Caco-2 (cell line): ENCODE results near the gene PAN2. TPM values are rescaled to one million over a fixed set of nuclear protein-coding genes. Genes with fewer than 3 reads are reported as not detected.
A peak's percentile ranks its signal among the peaks of the same experiment; 100 is the strongest.

Experiments
- BruUV-seq: library from RNA; stranded (reverse); fragments of 400-500 nt; replicated peaks from 2 replicates; lab custom pipeline; 2021; lab: Mats Ljungman, UMichigan
- CTCF ChIA-PET: fragments of 300-600 bp; sonication (Branson Sonifier 250); formaldehyde crosslinking; loops from one replicate; lab custom pipeline; 2022; ENCODE audit warnings: antibody characterized with exemption; lab: Charles Lee
- POLR2A ChIA-PET: fragments of 300-600 bp; sonication (Branson Sonifier 250); formaldehyde crosslinking; loops from one replicate; lab custom pipeline; 2022; ENCODE audit warnings: antibody characterized with exemption; lab: Charles Lee
- DNase-seq, 2 experiments: peaks; one replicate each; pipeline versions ENCODE4 v3.0.0 to v3.0.0-alpha.2; 2020 to 2022
- H3K27me3 ChIP-seq: replicated peaks from 2 replicates; pipeline ENCODE4 v1.6.0; 2011; ENCODE audit warnings: low read length; ENCODE audit not compliant: control insufficient read depth, insufficient read depth
- H3K36me3 ChIP-seq: 2 replicates; pipeline ENCODE4 v1.5.1; 2011; ENCODE audit warnings: low read length; ENCODE audit not compliant: control insufficient read depth, insufficient read depth
- H3K4me1 ChIP-seq: fragments of 250-450 bp; sonication (Bioruptor Pico); 2 replicates; pipeline ENCODE4 v1.5.1; 2020; ENCODE audit warnings: mild to moderate bottlenecking
- H3K4me3 ChIP-seq: 2 replicates; pipeline ENCODE4 v1.5.1; 2011; ENCODE audit warnings: low read depth, mild to moderate bottlenecking, control low read depth, low read length
- H3K9me3 ChIP-seq: fragments of 250-450 bp; sonication (Bioruptor Pico); 2 replicates; pipeline ENCODE4 v1.5.1; 2020; ENCODE audit warnings: mild to moderate bottlenecking, moderate library complexity
- H3K27ac Mint-ChIP-seq: one replicate; pipeline ENCODE4 v1.8.0; 2022; ENCODE audit warnings: mixed read lengths; ENCODE audit not compliant: unreplicated experiment
- H3K27me3 Mint-ChIP-seq: one replicate; pipeline ENCODE4 v1.8.0; 2022; ENCODE audit warnings: mixed read lengths; ENCODE audit not compliant: insufficient read depth, unreplicated experiment
- H3K36me3 Mint-ChIP-seq: one replicate; pipeline ENCODE4 v1.8.0; 2022; ENCODE audit warnings: mild to moderate bottlenecking, mixed read lengths; ENCODE audit not compliant: insufficient read depth, unreplicated experiment
- H3K4me1 Mint-ChIP-seq: one replicate; pipeline ENCODE4 v1.8.0; 2022; ENCODE audit warnings: low read depth, mixed read lengths; ENCODE audit not compliant: unreplicated experiment
- H3K4me3 Mint-ChIP-seq: one replicate; pipeline ENCODE4 v1.8.0; 2022; ENCODE audit warnings: mild to moderate bottlenecking, moderate library complexity, mixed read lengths; ENCODE audit not compliant: unreplicated experiment
- H3K9me3 Mint-ChIP-seq: one replicate; pipeline ENCODE4 v1.8.0; 2022; ENCODE audit warnings: mixed read lengths; ENCODE audit not compliant: unreplicated experiment
- CTCF ChIP-seq, 2 experiments: fragments of 200-600 bp in 1 of 2; IDR thresholded peaks; 1 replicate in 1 of 2; 2 replicates in 1 of 2; pipeline versions ENCODE4 v1.5.1 to v1.8.0; 2011 to 2022; ENCODE audit warnings: antibody characterized with exemption in 1 of 2, control low read depth in 1 of 2, inconsistent platforms in 1 of 2, low read depth in 1 of 2, low read length in 1 of 2, mild to moderate bottlenecking in 1 of 2, moderate library complexity in 1 of 2; ENCODE audit not compliant: insufficient read depth in 1 of 2, severe bottlenecking in 1 of 2, unreplicated experiment in 1 of 2
- intact Hi-C: fragments of 100-400 bp; cut with micrococcal nuclease; formaldehyde crosslinking; loops from one replicate; pipeline ENCODE4 v1.10.0; 2022; ENCODE audit not compliant: unreplicated experiment
- total RNA-seq: library from RNA; stranded (reverse); gene quantifications from 2 replicates; pipeline ENCODE4 v1.2.3, GENCODE V29; 2022

Gene PAN2
- total RNA-seq, 1 experiment from 2014 or later, result 30.0 TPM

GRCh38 chr12:56271031-56271430, 62.8 kb downstream of the PAN2 start:
- Histone ChIP-seq H3K27me3 (no peaks in the 10 kb centered on the region), H3K4me3 (no peak overlapping the region), H3K4me1 (no peaks in the 10 kb centered on the region), H3K36me3 (no peaks in the 10 kb centered on the region; the same call in none of the 2 replicates), H3K9me3 (no peaks in the 10 kb centered on the region)
- Mint-ChIP-seq H3K27me3 (no peaks in the 10 kb centered on the region), H3K9me3 (no peaks in the 10 kb centered on the region), H3K36me3 (peaks cover 64% of the 10 kb centered on the region), H3K27ac (no peak overlapping the region), H3K4me3 (no peak overlapping the region), H3K4me1 (peaks cover 6% of the 10 kb centered on the region)
- ChIA-PET CTCF (interaction anchor here (1.3 kb wide), 1 partner anchor 65 kb away, joined by 3 read pairs; no protein-coding TSS in a partner anchor), POLR2A (no interaction called here)
- intact Hi-C loops, result loop anchor here (5.0 kb wide), 1 partner anchor 79 kb away; no protein-coding TSS in a partner anchor
- no peak for DNase-seq
- peak; percentile 25 to 53 for TF ChIP-seq CTCF (IDR thresholded peaks at IDR 0.05; ENCODE audit: insufficient read depth in 1 of 2, low read depth in 1 of 2, low read length in 1 of 2, severe bottlenecking in 1 of 2, unreplicated experiment in 1 of 2)
- no TSS peak for BruUV-seq

GRCh38 chr12:56267443-56268071, 66.2 kb downstream of the PAN2 start:
- no peaks in the 10 kb centered on the region for H3K27me3 ChIP-seq
- no peaks in the 10 kb centered on the region for H3K9me3 Mint-ChIP-seq
- peak in 1 of 2 experiments; percentile 30 for DNase-seq
- ChIA-PET CTCF (interaction anchor here (0.6 to 2.2 kb wide), 6 partner anchors 9 to 61 kb away, joined by 3 to 13 read pairs (median 4); partner anchors contain the start of genes ANKRD52 and RNF41), POLR2A (interaction anchor here (1.0 to 2.0 kb wide), 4 partner anchors 24 to 294 kb away, joined by 3 to 12 read pairs (median 6); partner anchors contain the start of genes RAB5B, RNF41 and STAT2)
- BruUV-seq, result no TSS peak
- H3K4me3 Mint-ChIP-seq, result peak overlapping the region; percentile 83
- peak overlapping the region; percentile 65 for H3K4me3 ChIP-seq
- H3K4me1 ChIP-seq, result peaks cover 5% of the 10 kb centered on the region
- intact Hi-C loops, result loop anchor here (1.0 to 2.0 kb wide), 6 partner anchors 19 to 149 kb away; partner anchors contain the start of genes CS, SLC39A5 and ZC3H10
- peaks cover 33% of the 10 kb centered on the region for H3K36me3 Mint-ChIP-seq
- H3K27me3 Mint-ChIP-seq, result no peaks in the 10 kb centered on the region
- no peaks in the 10 kb centered on the region; the same call in 1 of the 2 replicates for H3K36me3 ChIP-seq
- TF ChIP-seq CTCF (IDR thresholded peaks at IDR 0.05; ENCODE audit: insufficient read depth in 1 of 2, low read depth in 1 of 2, low read length in 1 of 2, severe bottlenecking in 1 of 2, unreplicated experiment in 1 of 2), result no peak
- peak overlapping the region; percentile 61 for H3K27ac Mint-ChIP-seq
- peaks cover 6% of the 10 kb centered on the region for H3K4me1 Mint-ChIP-seq
- H3K9me3 ChIP-seq, result no peaks in the 10 kb centered on the region

- H3K4me3 ChIP-seq, result peak within 1 kb of the TSS; percentile 65
- H3K27me3 Mint-ChIP-seq, result no peaks in the 10 kb centered on the region
- peaks cover 6% of the 10 kb centered on the region for H3K9me3 Mint-ChIP-seq
- no peaks in the 10 kb centered on the region for H3K9me3 ChIP-seq
- BruUV-seq, result TSS peak; percentile 63
- H3K4me3 Mint-ChIP-seq, result peak within 1 kb of the TSS; percentile 83
- DNase-seq, result peak; percentile 90 to 92
- TF ChIP-seq CTCF (IDR thresholded peaks at IDR 0.05; ENCODE audit: insufficient read depth in 1 of 2, low read depth in 1 of 2, low read length in 1 of 2, severe bottlenecking in 1 of 2, unreplicated experiment in 1 of 2), result peak; percentile 39 to 74
- ChIA-PET CTCF (interaction anchor here (0.6 to 2.2 kb wide), 9 partner anchors 8 to 78 kb away, joined by 3 to 13 read pairs (median 3); partner anchors contain the start of genes ANKRD52, CNPY2, RNF41 and SMARCC2), POLR2A (interaction anchor here (0.5 to 2.0 kb wide), 9 partner anchors 19 to 293 kb away, joined by 3 to 12 read pairs (median 4); partner anchors contain the start of genes RAB5B, RNF41, SMARCC2 and STAT2)
- peaks cover 12% of the 10 kb centered on the region for H3K4me1 Mint-ChIP-seq
- intact Hi-C loops, result loop anchor here (1.0 to 2.0 kb wide), 6 partner anchors 20 to 148 kb away; partner anchors contain the start of genes CS, SLC39A5 and ZC3H10
- peaks cover 12% of the 10 kb centered on the region for H3K4me1 ChIP-seq
- no peaks in the 10 kb centered on the region; the same call in 1 of the 2 replicates for H3K36me3 ChIP-seq
- H3K27ac Mint-ChIP-seq, result peak within 1 kb of the TSS; percentile 61
- no peaks in the 10 kb centered on the region for H3K27me3 ChIP-seq
- peaks cover 30% of the 10 kb centered on the region for H3K36me3 Mint-ChIP-seq
These were observed 66.9 kb downstream of the PAN2 start, which contains the start of gene COQ10A for GRCh38 chr12:56266693-56267442. COQ10A (plus strand) TSS chr12:56266942; CDS start chr12:56267119, 177 bp downstream.
